ENCODE measurements around the gene PKN3. TPM values are rescaled to one million over a fixed set of nuclear protein-coding genes. Genes with fewer than 3 reads are reported as not detected.

Gene PKN3
- total and polyA plus RNA-seq, 9 of the 15 experiments (the other 6 are each of a cell fraction or from before 2014, with no cell fraction given) = 0.82 to 49.2 (median 19.7) TPM

DNA sequence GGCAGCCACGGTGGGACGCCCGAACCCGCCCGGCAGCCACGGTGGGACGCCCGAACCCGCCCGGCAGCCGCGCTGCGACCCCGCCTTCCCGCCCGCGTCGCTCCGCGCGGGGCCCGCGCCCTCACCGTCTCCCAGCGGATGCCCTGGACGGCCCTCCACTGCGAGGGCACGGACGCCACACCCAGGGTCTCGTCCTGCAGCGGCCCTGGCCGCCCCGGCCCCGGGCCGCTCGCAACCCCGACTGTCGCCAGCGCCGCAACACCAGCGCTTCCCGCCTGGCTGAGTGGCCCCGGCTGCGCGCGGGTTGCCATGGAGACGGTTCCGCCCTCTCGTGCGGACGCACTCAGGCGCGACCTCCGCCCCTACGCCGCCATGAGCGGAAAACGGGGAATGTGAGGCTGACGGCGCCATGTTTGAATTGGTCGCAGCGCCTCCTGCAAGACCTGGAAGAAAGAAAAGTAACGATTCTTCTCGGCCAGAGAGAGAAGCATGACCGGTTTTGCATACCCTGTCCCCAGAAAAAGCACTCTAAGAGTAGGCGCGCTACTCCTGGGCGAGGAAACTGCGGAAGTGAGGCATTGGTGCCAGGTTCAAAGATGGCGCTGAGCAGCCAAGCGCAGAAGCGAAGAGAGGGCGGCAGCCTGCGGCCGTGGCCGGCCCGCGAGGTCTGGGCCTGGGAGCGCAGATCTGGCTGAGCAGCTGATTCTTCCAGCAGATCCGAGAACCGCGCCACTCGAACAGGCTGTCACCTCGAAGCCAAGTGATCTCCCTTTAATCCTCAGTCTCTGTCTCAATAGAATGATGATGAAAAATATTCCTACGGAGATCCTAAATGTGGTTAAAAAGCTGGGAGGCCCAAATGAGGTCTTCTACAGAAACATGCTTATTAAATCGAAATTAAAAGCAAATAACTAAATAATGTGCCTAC lies 45.6 kb upstream of the PKN3 start, which contains the start of gene DYNC2I2 (continued):
- peak; percentile 49; the same call in 1 of the 2 replicates for TF ChIP-seq JUNB (CRISPR knock-in tag; conservative IDR thresholded peaks at IDR 0.05)
- peak; percentile 97 for TF ChIP-seq ZFX (CRISPR knock-in tag; IDR thresholded peaks at IDR 0.05)
- TF ChIP-seq JUND (IDR thresholded peaks at IDR 0.05; ENCODE audit: borderline replicate concordance, low read depth, low read length) = peak; percentile 71
- TF ChIP-seq JUND (tag; IDR thresholded peaks at IDR 0.05; ENCODE audit: borderline replicate concordance, low read depth, low read length) = peak; percentile 79; the same call in 2 of the 3 replicates
- TF ChIP-seq SMAD1 (IDR thresholded peaks at IDR 0.05; ENCODE audit: low read depth, low read length, partially characterized antibody) = peak; percentile 39
- peak; percentile 80 for TF ChIP-seq EHMT2 (IDR thresholded peaks at IDR 0.05)
- TF ChIP-seq ARHGAP35 (IDR thresholded peaks at IDR 0.05; ENCODE audit: partially characterized antibody) = no peak
- peak; percentile 84; the same call in 1 of the 2 replicates for TF ChIP-seq FOXO4 (CRISPR knock-in tag; IDR thresholded peaks at IDR 0.05)
- peak; percentile 70 for TF ChIP-seq ZNF134 (CRISPR knock-in tag; conservative IDR thresholded peaks at IDR 0.05)
- no peak for TF ChIP-seq ZNF780A (CRISPR knock-in tag; IDR thresholded peaks at IDR 0.05)
- no peak for TF ChIP-seq SNIP1 (IDR thresholded peaks at IDR 0.05; ENCODE audit: low read depth)
- TF ChIP-seq SLC30A9 (CRISPR knock-in tag; IDR thresholded peaks at IDR 0.05) = no peak
- no peak for TF ChIP-seq HSF4 (CRISPR knock-in tag; IDR thresholded peaks at IDR 0.05; ENCODE audit: borderline replicate concordance)
- TF ChIP-seq SRSF7 (optimal IDR thresholded peaks at IDR 0.05; ENCODE audit: low read depth, low read length) = no peak
- TF ChIP-seq MCM2 (IDR thresholded peaks at IDR 0.05; ENCODE audit: low read depth) = no peak
- TF ChIP-seq ASH1L (IDR thresholded peaks at IDR 0.05; ENCODE audit: borderline replicate concordance, low read depth, partially characterized antibody) = peak; percentile 67
- TF ChIP-seq, protein P1, sequence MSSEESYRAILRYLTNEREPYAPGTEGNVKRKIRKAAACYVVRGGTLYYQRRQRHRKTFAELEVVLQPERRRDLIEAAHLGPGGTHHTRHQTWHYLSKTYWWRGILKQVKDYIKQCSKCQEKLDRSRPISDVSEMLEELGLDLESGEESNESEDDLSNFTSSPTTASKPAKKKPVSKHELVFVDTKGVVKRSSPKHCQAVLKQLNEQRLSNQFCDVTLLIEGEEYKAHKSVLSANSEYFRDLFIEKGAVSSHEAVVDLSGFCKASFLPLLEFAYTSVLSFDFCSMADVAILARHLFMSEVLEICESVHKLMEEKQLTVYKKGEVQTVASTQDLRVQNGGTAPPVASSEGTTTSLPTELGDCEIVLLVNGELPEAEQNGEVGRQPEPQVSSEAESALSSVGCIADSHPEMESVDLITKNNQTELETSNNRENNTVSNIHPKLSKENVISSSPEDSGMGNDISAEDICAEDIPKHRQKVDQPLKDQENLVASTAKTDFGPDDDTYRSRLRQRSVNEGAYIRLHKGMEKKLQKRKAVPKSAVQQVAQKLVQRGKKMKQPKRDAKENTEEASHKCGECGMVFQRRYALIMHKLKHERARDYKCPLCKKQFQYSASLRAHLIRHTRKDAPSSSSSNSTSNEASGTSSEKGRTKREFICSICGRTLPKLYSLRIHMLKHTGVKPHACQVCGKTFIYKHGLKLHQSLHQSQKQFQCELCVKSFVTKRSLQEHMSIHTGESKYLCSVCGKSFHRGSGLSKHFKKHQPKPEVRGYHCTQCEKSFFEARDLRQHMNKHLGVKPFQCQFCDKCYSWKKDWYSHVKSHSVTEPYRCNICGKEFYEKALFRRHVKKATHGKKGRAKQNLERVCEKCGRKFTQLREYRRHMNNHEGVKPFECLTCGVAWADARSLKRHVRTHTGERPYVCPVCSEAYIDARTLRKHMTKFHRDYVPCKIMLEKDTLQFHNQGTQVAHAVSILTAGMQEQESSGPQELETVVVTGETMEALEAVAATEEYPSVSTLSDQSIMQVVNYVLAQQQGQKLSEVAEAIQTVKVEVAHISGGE (CRISPR knock-in tag; IDR thresholded peaks at IDR 0.05) = peak in 2 of 3 experiments; percentile 4 to 90; a peak in 2 of 6 replicates
- peak in 1 of 2 experiments; percentile 100; a peak in 2 of 4 replicates for TF ChIP-seq CSDE1 (IDR thresholded peaks at IDR 0.05)
- no peak for TF ChIP-seq TSC22D4 (tag; IDR thresholded peaks at IDR 0.05)
- no peak for TF ChIP-seq NCOA2 (IDR thresholded peaks at IDR 0.05; ENCODE audit: partially characterized antibody in 2 of 2)
- 0 out of 2 replicates have a peak, but pooled peaks have one; percentile 62 for TF ChIP-seq LARP7 (IDR thresholded peaks at IDR 0.05)

Measured in K562 (cell line).